Stromal cell of bone marrow (primary cell): ENCODE measurements around the gene ALS2CL.

Source experiments
- DNase-seq: peaks from one replicate; pipeline ENCODE4 v3.0.0-alpha.2; 2012; ENCODE audit warnings: low read depth

The ALS2CL gene

DNA sequence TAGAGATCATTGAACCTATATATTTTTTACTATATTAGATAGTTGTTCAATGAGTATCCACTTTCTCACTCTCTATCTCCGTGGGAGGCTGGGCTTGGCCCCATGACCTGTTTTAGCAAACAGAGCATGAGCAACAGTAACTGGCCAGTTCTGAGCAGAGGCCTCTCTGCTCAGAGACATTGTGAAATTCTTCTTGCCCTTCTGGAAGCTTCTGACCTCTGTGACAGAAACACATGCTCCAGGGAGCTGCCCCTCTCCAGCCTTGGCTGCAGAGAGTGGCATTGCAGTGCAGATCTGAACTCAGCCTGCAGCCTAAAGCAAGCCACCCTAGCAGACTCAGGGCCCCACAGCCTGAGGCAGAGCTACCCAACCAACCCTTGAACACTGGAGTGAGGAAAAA is 60.7 kb downstream of the ALS2CL start:
- peak; percentile 31 for DNase-seq

DNA sequence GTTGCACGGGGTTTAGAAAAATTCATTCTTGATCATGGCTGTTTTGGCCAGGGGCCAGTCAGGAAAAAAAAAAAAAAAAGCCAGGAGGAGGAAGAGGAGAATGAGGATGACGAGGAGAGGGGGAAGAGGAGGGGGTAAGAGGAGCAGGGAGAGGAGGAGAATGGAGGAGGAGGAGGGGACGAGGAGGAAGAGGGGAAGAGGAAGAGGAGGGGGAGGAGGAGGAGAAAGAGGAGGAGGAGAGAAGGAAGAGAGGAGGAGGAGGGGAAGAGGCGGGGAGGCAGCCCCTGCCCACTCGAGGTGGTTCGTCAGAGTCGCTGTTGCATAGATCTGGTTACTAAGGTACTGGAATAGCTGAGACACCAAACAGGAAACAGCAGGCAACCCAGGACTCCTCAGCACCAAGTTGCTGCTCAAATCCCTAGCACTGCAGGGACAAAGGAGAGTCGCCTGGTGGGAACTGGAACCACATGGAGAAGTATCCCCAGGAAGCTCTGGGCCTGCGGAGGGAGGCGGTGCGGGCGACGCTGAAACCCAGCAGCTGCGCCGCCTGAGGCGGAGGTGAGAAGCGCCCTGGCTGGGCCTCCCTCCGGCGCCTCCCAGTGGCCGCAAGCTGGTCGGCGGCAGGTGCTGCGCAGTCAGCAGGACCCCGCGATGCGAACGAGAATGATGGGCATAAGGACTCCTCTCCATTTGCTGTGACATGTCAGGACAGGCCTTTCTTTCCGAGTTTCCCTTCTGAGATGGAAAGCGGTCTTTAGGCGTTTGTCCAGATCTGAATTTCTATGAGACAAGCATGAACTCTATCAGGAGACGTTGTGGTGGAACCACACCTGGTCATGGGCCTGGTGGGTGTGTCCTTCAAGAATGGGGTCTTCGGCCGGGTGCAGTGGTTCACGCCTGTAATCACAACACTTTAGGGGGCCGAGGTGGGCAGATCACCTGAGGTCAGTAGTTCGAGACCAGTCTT is 63.6 kb downstream of the ALS2CL start:
- DNase-seq, result peak; percentile 56

DNA sequence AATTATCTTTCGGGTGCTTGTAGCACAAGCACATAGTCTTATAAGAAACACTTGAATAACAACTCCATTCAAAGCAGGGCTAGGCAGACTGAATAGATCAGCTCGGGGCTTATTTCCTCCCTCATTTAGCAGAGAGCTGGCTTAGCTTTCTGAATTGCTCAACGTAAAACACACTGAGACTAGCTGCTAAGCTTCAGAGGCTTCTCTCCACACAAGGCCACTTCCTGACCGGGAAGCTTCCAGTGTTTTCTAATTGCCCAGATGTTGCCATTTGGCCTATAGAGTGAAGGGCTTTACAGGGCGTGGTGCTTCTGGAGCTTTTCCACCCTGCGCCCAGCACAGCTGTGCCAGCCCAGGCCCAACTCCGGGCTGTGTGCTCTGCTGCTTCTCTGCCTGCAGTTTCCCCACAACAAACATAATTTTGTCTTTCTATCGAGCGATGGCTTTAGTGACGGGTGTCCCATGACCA is 64.5 kb downstream of the ALS2CL start:
- no peak for DNase-seq

DNA sequence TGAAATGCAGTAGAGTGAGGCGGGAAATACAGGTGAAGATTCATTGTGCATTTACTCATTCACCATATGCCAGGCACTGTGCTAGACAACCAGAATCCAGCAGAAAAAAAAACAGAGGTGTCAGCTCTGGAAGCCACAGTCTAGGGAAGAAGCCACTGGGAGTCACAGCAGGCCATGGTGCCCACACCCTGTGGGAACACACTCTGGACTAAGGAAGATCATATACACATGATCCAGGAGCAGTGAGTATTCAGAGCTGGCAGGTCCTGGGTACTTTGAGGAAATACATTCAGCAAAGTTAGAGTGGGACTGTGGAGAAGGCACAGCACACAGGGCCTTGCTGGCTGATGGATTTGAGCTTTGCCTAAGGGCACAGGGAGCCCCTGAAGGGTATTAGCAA is 66.4 kb downstream of the ALS2CL start:
- DNase-seq, result no peak

DNA sequence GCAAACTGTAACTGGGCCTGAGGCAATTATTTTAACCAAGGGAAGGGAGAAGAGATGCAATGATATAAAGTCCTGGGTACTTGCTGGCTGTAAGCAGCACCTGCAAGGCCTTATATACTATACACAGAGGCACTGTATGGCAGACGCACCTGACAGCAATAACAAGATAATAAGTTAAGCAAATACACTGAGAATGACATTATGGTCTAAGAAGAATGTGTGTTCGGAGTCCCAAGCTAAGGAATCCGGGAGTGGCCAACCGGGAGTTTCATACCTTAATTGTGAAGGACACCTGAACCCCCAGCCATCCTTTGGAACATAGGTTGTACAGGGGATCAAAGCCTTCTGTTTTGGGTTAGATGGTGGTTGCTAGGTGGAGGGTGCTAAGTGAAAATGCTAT is 67.4 kb downstream of the ALS2CL start:
- no peak for DNase-seq

DNA sequence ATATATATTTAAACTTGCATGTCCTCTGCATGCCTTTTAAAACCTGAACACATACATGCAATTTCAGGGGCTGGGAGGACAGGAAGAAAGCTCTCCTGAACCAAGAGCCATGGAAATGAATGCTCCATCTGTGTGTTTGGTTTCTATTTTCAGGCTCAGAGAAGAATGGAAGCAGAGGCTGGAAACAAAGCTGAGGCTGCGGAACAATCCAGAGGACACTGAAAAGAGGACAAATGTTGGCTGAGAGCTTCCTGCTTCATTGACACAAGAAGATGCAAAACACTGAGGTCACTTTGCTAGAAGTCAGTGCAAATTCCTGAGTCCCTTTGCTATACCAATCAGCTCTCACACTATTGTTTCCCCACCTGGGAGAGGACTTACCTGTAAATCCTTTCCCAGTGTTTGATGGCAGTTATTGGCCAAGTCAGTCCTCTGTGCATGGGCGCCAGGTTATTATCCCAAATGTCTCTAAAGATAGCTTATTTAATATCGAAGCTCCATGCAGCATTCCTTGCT is 68.4 kb downstream of the ALS2CL start:
- DNase-seq, result no peak

DNA sequence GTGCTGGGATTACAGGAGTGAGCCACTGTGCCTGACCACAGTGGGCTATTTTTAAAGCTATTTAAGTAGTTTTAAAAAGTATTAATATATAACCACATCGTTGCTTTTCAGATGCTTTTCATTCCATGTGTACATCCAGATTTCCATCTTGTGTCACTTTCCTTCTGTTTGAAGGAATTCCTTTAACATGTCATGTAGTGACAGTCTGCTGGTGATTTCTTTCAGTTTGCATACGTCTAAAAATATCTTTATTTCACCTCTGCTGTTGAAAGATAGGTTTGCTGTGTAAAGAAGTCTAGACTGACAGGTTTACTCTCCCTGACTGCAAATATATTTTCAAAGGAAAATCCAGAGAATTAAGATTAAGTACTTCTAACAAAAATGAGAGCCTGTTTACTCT is 68.9 kb downstream of the ALS2CL start:
- DNase-seq, result no peak

DNA sequence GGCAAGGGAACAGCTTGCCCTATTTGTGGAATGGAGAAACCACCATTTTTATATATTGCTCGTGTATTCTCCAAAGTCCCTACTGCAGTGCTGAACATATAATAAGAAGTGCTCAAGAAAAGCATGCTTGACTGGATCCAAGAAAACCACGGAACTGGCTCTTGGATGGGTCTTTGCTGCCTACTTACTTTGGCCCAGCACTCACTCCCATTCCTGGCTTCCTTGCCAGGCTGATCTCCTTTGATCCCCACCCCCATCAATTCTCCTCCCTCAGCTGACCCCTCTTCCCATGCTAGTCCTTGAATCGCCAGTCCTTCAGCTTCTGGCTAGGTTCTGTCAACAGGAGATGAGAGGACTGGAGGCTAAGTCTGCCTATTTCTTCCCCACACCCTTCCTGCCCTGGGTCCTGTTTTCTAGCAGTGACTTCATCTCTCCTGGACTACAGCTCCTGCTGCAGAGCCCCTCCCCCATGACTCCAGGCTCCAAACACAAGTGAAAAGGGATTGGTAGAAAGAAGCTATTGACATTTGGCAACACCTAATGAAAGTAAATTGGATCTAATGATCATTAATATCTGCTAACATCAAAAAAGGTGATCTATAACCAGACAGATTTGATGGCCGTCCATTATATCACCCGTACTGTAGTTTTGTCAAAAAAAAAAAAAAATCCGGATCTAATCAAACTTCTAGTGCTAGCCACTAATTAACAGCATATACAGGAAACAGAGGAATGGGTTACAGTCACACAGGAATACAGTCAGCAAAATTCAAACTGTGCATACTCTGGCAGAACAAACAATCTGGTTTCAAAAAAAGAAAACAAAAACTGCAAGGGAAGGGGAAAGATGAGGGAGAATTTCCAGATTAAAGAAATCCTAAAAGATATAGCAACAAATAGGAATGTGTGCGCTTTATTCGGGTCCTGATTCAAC is 73.4 kb downstream of the ALS2CL start:
- DNase-seq, result no peak
